Measurements from ENCODE around the gene SLC6A15. TPM values are rescaled to one million over a fixed set of nuclear protein-coding genes. Genes with fewer than 3 reads are reported as not detected.

Gene SLC6A15
- total RNA-seq, 2 experiments from 2014 or later: 0.30 TPM; not detected in 1

DNA sequence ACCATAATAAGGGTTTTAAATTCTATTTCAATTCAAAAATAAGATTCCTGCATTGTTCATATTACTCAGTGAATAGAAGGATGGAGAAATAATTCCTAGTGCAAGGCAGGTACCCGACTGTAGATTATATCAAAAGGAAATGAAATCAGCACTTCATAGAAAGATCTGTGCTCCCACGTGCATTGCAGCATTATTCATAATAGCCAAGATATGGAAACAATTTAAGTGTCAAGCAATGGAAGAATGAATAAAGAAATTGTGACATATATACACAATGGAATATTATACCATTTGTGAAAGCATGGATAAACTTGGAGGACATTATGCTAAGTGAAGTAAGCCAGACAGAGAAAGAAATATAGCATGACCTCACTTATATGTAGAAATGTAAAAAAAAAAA is 53.8 kb downstream of the SLC6A15 start:
- no peak overlapping the region for H3K4me3 Mint-ChIP-seq
- H3K36me3 Mint-ChIP-seq (ENCODE audit: low read depth): no peaks in the 10 kb centered on the region
- CTCF ChIA-PET: no interaction called here
- H3K27ac Mint-ChIP-seq: no peak overlapping the region
- H3K9me3 Mint-ChIP-seq: no peaks in the 10 kb centered on the region
- DNase-seq: no peak
- H3K27me3 Mint-ChIP-seq (ENCODE audit: low read depth): peaks cover 5% of the 10 kb centered on the region
- H3K4me1 Mint-ChIP-seq (ENCODE audit: low read depth): no peaks in the 10 kb centered on the region
- intact Hi-C loops (cut with micrococcal nuclease): no loop called here

DNA sequence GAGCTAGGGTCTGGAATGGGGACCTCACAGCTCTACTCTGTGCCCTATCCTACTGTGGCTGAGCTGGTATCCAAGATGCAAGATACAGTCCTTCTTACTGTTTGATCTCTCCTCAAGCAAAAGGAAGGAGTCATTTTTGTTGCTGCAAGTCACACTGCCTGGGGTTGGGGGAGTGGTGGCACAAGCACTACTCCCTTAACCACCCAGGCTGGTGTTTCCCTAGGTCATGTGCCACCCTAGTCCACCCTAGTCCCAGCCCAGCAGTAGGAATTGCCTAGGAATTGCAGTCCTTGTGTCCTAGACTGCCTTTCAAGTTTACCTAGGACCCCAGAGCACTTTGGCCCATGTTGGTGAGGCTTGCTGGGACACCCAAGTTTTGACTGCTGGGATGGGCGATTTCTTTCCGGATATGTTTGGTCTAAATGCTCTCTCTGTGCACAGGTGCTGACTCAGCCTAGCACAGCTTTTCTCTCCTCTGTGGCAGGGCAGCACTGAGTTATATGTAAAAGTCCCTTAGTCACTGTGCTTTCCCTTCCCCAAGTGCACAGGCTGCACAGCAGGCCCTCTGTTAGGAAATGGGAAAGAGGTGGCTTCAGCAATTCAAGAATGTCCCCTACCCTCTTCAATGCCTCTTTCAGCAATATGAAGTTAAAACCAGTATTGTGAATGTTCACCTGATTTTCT is 54.9 kb downstream of the SLC6A15 start:
- DNase-seq: no peak
- Mint-ChIP-seq H3K27me3 (ENCODE audit: low read depth) (peaks cover 5% of the 10 kb centered on the region), H3K4me3 (no peak overlapping the region), H3K4me1 (ENCODE audit: low read depth) (no peaks in the 10 kb centered on the region), H3K27ac (no peak overlapping the region), H3K36me3 (ENCODE audit: low read depth) (no peaks in the 10 kb centered on the region), H3K9me3 (no peaks in the 10 kb centered on the region)
- CTCF ChIA-PET: no interaction called here
- intact Hi-C loops (cut with micrococcal nuclease): no loop called here

DNA sequence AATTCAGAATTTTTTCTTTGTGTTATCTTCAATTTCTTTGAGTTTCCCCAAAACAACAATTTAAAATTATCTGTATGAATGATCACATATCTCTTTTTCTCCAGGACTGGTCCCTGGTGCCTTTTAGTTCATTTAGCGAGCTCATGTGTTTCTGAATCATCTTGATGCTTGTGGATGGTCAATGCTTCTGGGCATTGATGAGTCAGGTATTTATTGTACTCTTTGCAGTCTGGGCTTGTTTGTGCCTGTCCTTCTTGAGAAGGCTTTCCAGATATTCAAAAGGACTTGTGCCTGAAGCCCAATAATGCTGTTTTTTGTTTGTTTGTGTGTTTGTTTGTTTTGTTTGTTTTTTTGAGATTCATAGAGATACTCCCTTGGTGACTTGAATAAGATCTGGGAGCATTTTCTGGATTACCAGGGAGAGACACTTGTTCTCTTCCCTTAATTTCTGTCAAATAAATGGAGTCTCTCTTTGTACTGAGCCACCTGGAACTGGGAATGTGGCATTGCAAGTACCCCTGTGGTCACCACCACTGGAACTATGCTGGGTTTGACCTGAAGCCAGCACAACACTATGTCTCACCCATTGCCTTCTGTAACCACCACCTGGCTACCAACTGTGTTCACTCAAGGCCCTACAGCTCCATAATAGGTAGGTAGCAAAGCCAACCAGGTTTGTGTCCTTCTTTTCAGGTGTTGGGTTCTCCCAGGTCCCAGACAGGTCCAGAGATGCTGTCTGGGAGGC is 56.3 kb downstream of the SLC6A15 start:
- CTCF ChIA-PET: no interaction called here
- Mint-ChIP-seq H3K4me1 (ENCODE audit: low read depth) (no peaks in the 10 kb centered on the region), H3K36me3 (ENCODE audit: low read depth) (no peaks in the 10 kb centered on the region), H3K27me3 (ENCODE audit: low read depth) (peaks cover 5% of the 10 kb centered on the region), H3K4me3 (no peak overlapping the region), H3K9me3 (no peaks in the 10 kb centered on the region), H3K27ac (no peak overlapping the region)
- intact Hi-C loops (cut with micrococcal nuclease): no loop called here
- no peak for DNase-seq

DNA sequence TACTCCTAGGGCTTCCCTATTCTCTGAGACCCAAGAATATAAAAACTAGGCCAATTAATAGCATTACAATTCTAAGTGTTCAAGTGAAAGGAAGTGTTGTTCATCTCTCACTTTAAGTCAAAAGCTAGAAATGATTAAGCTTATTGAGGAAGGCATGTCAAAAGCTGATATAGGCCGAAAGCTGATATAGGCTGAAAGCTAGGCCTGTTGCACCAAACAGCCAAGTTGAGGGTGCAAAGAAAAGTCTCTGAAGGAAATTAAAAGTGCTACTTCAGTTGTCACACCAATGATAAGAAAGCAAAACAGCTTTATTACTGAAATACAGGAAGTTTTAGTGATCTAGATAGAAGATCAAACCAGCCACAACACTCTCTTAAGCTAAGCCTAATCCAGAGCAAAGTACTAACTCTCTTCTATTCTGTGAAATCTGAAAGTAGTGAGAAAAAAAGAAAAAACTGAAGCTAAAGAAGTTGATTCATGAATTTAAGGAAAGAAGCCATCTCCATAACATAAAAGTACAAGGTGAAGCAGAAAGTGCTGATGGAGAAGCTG is 68.9 kb downstream of the SLC6A15 start:
- intact Hi-C loops (cut with micrococcal nuclease): loop anchor here (2.0 to 5.0 kb wide), 2 partner anchors 341 to 1017 kb away; no protein-coding TSS in a partner anchor
- no peaks in the 10 kb centered on the region for H3K36me3 Mint-ChIP-seq (ENCODE audit: low read depth)
- no peaks in the 10 kb centered on the region for H3K9me3 Mint-ChIP-seq
- CTCF ChIA-PET: interaction anchor here (0.6 to 0.7 kb wide), 2 partner anchors 930 to 1018 kb away, joined by 3 to 4 read pairs; no protein-coding TSS in a partner anchor
- peak; percentile 5 for DNase-seq
- H3K4me3 Mint-ChIP-seq: no peak overlapping the region
- no peak overlapping the region for H3K27ac Mint-ChIP-seq
- peaks cover 14% of the 10 kb centered on the region for H3K4me1 Mint-ChIP-seq (ENCODE audit: low read depth)
- peaks cover 3% of the 10 kb centered on the region for H3K27me3 Mint-ChIP-seq (ENCODE audit: low read depth)

DNA sequence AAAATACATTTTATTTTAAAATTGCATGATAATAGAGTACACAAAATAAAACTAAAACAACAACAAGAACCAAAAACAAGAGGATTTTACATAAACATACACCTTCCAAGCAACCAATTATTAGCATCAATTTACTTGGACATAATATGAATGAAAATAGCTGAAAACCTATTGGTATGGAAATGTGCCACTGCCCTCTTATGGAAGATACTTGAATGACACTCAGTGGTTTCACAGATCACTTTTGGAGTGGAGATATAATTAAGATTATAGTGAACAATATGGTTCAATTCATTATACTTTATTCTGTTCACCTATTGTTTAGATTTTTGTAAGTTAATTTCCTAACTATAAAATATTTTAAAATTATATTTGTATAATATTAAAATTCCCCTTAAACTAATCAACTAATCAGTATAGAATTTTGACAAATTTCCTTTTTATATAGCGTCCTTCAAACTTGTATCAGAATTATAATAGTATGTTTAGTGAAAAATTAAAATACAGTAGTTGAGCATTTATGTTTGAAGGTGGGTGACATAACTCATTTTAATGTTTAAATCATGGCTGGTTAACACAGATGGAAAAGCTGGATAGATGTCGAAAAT is 70.1 kb downstream of the SLC6A15 start:
- intact Hi-C loops (cut with micrococcal nuclease): loop anchor here (2.0 to 5.0 kb wide), 2 partner anchors 340 to 1016 kb away; no protein-coding TSS in a partner anchor
- peak; percentile 13 for DNase-seq
- Mint-ChIP-seq H3K27me3 (ENCODE audit: low read depth) (no peaks in the 10 kb centered on the region), H3K4me1 (ENCODE audit: low read depth) (peaks cover 14% of the 10 kb centered on the region), H3K27ac (no peak overlapping the region), H3K9me3 (no peaks in the 10 kb centered on the region), H3K36me3 (ENCODE audit: low read depth) (no peaks in the 10 kb centered on the region), H3K4me3 (no peak overlapping the region)
- CTCF ChIA-PET: interaction anchor here (0.7 to 0.9 kb wide), 2 partner anchors 216 to 1017 kb away, joined by 3 read pairs; no protein-coding TSS in a partner anchor

DNA sequence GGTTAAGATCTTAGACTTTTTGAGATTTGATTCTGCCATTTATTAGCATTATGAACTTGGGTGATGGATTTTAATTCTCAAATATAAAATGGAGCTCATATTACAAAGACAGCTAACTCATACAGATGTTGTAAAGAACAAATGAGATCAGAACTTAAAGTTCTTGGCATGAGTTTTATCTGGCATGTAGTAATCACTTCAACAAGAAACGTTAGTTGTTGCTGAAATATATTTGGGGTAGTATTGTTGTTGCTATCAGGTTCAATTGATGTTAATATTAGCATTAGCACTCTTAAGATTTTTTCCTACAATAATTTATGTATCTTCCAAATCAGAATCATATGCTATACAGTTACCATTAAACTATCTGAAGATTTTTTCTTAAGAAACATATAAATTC is 71.0 kb downstream of the SLC6A15 start:
- no peak overlapping the region for H3K27ac Mint-ChIP-seq
- no peak for DNase-seq
- CTCF ChIA-PET: no interaction called here
- peaks cover 14% of the 10 kb centered on the region for H3K4me1 Mint-ChIP-seq (ENCODE audit: low read depth)
- H3K9me3 Mint-ChIP-seq: no peaks in the 10 kb centered on the region
- no peak overlapping the region for H3K4me3 Mint-ChIP-seq
- no peaks in the 10 kb centered on the region for H3K36me3 Mint-ChIP-seq (ENCODE audit: low read depth)
- H3K27me3 Mint-ChIP-seq (ENCODE audit: low read depth): no peaks in the 10 kb centered on the region
- intact Hi-C loops (cut with micrococcal nuclease): loop anchor here (5.0 kb wide), 1 partner anchor 339 kb away; no protein-coding TSS in a partner anchor

DNA sequence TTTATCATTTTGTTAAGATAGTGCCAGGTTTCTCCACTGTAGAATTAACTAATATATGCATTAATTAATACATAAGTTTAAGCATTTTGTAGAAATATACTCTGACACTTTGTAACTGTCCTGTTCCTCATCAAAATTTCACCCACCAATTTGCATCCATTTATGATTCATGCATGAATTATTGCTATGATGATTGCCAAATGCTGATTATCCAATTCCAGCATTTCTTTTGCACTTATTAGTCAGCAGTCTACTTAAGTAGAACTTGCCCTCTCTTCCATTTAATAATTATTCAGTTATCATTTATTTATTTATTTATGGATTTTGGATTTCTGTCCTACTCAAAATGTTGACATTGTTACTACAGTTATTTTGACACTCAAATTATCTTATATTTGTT is 72.2 kb downstream of the SLC6A15 start:
- Mint-ChIP-seq H3K4me1 (ENCODE audit: low read depth) (peaks cover 14% of the 10 kb centered on the region), H3K9me3 (no peaks in the 10 kb centered on the region), H3K36me3 (ENCODE audit: low read depth) (no peaks in the 10 kb centered on the region), H3K27ac (no peak overlapping the region), H3K27me3 (ENCODE audit: low read depth) (peaks cover 2% of the 10 kb centered on the region), H3K4me3 (no peak overlapping the region)
- intact Hi-C loops (cut with micrococcal nuclease): loop anchor here (5.0 kb wide), 1 partner anchor 338 kb away; no protein-coding TSS in a partner anchor
- CTCF ChIA-PET: no interaction called here
- no peak for DNase-seq

DNA sequence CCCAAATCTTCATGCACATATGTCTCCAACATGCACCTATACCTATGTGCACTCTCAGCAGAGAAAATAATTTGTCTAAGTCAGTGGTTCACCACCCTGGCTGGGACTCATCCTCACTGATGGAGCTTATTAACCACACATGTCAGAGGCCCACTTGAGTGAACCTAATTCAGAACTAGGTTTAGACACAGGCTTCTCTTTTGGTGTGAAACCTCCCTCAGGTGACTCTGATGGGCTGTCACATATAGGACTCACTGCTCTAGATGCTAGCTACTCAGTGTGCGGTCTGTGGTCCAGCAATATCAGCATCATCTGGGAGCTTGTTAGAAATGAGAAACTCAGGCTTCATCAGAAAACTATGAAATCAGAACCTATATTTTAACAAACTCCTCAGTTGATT is 85.7 kb downstream of the SLC6A15 start:
- Mint-ChIP-seq H3K27me3 (ENCODE audit: low read depth) (peaks cover 6% of the 10 kb centered on the region), H3K9me3 (no peaks in the 10 kb centered on the region), H3K27ac (no peak overlapping the region), H3K4me3 (no peak overlapping the region), H3K36me3 (ENCODE audit: low read depth) (no peaks in the 10 kb centered on the region), H3K4me1 (ENCODE audit: low read depth) (no peaks in the 10 kb centered on the region)
- no peak for DNase-seq
- intact Hi-C loops (cut with micrococcal nuclease): no loop called here
- CTCF ChIA-PET: no interaction called here

DNA sequence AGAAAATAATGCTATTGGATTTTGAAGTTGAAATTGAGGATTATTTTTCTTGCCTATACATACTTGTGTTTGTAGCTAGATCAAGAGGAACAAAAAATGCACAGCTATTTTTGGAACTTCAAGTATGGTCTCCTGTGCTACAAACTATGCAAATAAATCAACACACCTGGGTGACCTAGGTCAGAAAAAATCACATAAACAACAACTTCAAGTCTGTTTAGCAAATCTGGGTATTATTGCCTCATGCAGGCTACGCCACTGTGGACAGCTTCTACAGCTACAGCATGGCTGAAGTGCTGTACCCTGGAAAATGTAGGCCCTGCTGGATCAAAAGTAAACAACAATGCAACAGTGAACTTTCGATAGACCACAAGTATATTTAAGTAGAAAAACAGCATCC is 87.5 kb downstream of the SLC6A15 start:
- Mint-ChIP-seq H3K9me3 (no peaks in the 10 kb centered on the region), H3K36me3 (ENCODE audit: low read depth) (no peaks in the 10 kb centered on the region), H3K4me1 (ENCODE audit: low read depth) (no peaks in the 10 kb centered on the region), H3K27me3 (ENCODE audit: low read depth) (peaks cover 7% of the 10 kb centered on the region), H3K27ac (no peak overlapping the region), H3K4me3 (no peak overlapping the region)
- intact Hi-C loops (cut with micrococcal nuclease): no loop called here
- no peak for DNase-seq
- CTCF ChIA-PET: no interaction called here

DNA sequence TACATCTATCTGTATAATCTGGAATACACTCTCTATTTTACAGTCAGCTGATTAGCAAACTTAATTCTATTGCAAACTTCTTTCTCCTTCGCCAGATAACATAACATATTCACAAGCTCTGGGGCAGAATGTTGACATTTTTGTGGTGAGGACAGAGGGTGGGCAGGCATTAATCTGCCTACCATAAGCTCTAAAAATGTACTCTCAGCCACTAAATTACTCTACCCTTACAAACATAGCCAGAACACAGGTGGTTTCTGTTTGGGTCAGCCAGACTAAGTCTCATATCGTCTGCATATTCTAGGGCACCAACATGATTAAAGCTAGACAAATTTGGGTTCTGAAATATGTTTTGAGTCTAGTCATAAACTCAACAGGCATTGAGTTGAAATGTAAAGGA is 90.1 kb downstream of the SLC6A15 start:
- DNase-seq: no peak
- no peak overlapping the region for H3K27ac Mint-ChIP-seq
- H3K27me3 Mint-ChIP-seq (ENCODE audit: low read depth): peaks cover 8% of the 10 kb centered on the region
- no peaks in the 10 kb centered on the region for H3K36me3 Mint-ChIP-seq (ENCODE audit: low read depth)
- H3K4me3 Mint-ChIP-seq: no peak overlapping the region
- intact Hi-C loops (cut with micrococcal nuclease): no loop called here
- H3K4me1 Mint-ChIP-seq (ENCODE audit: low read depth): no peaks in the 10 kb centered on the region
- CTCF ChIA-PET: no interaction called here
- H3K9me3 Mint-ChIP-seq: no peaks in the 10 kb centered on the region

DNA sequence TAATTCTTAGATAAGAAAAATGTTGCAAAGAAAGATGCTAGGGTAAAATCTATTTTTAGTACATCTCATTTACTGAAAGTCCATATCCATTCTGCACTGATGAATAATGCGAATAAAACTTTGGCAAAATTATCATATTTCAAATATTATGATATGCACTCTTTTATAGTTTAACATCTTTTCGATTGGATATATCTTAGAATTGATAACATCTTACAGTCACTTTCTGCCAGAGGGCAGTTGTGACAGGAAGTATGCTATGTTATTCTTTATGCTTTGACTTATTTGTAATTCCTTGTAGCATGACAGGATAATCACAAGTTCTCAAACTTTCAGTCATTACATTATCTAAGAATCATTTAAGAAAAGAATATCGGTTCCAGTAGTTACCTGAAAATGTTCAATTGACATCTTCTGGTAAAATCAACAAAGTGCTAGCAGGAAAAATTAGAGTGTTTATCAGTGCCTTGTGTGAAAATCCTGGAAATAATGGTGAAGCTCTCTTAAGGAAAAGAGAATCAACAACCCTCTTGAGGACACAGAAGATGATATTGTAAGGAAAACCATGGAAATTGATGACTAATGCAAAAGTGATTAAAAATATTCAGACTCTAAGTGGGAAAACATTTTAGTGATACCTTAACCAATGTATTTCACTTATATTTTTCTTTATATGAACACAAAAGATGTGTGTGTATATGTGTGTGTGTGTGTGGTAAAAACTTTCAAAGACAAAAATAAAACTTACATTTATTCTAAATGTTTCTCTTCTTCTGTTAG is 95.5 kb downstream of the SLC6A15 start:
- Mint-ChIP-seq H3K9me3 (no peaks in the 10 kb centered on the region), H3K36me3 (ENCODE audit: low read depth) (no peaks in the 10 kb centered on the region), H3K27me3 (ENCODE audit: low read depth) (peaks cover 8% of the 10 kb centered on the region), H3K27ac (no peak overlapping the region), H3K4me1 (ENCODE audit: low read depth) (no peaks in the 10 kb centered on the region), H3K4me3 (no peak overlapping the region)
- CTCF ChIA-PET: no interaction called here
- intact Hi-C loops (cut with micrococcal nuclease): no loop called here
- no peak for DNase-seq

DNA sequence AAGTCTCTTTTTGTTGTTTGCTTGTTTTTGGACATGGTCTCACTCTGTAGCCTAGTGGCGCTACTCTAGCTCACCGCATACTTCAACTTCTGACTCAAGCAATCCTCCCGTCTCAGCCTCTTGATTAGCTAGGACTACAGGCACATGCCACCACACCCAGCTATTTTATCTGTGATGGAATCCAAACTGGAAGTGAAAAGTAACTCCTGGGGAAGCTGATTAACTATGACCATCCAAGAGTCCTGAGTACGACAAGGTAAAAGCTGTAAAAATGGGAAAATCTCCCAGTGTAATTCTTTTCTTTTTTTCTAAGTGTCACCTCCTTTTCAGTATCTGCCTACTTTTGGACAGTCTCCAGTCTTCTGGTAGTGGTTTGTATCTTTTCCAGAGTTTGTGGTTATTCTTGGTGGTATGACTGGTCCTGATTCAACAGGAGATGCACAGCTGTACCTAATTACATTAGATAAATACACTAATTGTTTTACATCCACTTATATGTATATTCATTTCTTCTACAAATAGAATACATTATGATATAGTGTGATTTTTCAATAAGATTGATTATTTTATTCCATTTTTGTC is 97.8 kb downstream of the SLC6A15 start:
- no peaks in the 10 kb centered on the region for H3K9me3 Mint-ChIP-seq
- H3K36me3 Mint-ChIP-seq (ENCODE audit: low read depth): no peaks in the 10 kb centered on the region
- H3K4me1 Mint-ChIP-seq (ENCODE audit: low read depth): no peaks in the 10 kb centered on the region
- CTCF ChIA-PET: no interaction called here
- H3K27me3 Mint-ChIP-seq (ENCODE audit: low read depth): peaks cover 5% of the 10 kb centered on the region
- H3K4me3 Mint-ChIP-seq: no peak overlapping the region
- DNase-seq: no peak
- no peak overlapping the region for H3K27ac Mint-ChIP-seq
- intact Hi-C loops (cut with micrococcal nuclease): no loop called here

All from activated naive CD4-positive, alpha-beta T cell treated with anti-CD3 and anti-CD28 coated beads for 36 hours (primary cell).